ENCODE results near the gene PDE4D. TPM values are rescaled to one million over a fixed set of nuclear protein-coding genes. Genes with fewer than 3 reads are reported as not detected.

PDE4D gene
- polyA plus RNA-seq, 3 donors, result 1.3 to 22.7 (median 11.0) TPM

- WGBS, 3 donors, result 60 to 85% (median 64%) methylated on average over 6 of the region's 6 CpGs
- H3K27ac ChIP-seq (ENCODE audit: low read depth, low read length), result no peak overlapping the region
Measured at GRCh38 chr5:59537961-59538749, 355.4 kb downstream of the PDE4D start.

GRCh38 chr5:59536875-59537274 lies 356.7 kb downstream of the PDE4D start:
- 71 to 94% (median 90%) methylated on average over 2 of the region's 2 CpGs for WGBS, 3 donors
- no peak overlapping the region for H3K27ac ChIP-seq (ENCODE audit: low read depth, low read length)

- WGBS, 3 donors, result 85 to 90% (median 87%) methylated on average over 2 of the region's 2 CpGs
- H3K27ac ChIP-seq (ENCODE audit: low read depth, low read length), result no peak overlapping the region
Measured at GRCh38 chr5:59535561-59535960, 358.0 kb downstream of the PDE4D start.

- H3K27ac ChIP-seq (ENCODE audit: low read depth, low read length), result no peak overlapping the region
Measured at GRCh38 chr5:59533730-59534108, 359.8 kb downstream of the PDE4D start.

GRCh38 chr5:59532979-59533729 lies 360.4 kb downstream of the PDE4D start:
- no peak overlapping the region for H3K27ac ChIP-seq (ENCODE audit: low read depth, low read length)
- WGBS, 3 donors, result 97 to 100% (median 100%) methylated on average over 1 of the region's 1 CpG

GRCh38 chr5:59529239-59529638 lies 364.3 kb downstream of the PDE4D start:
- 91 to 100% (median 95%) methylated on average over 1 of the region's 1 CpG for WGBS, 3 donors
- no peak overlapping the region for H3K27ac ChIP-seq (ENCODE audit: low read depth, low read length)

GRCh38 chr5:59528202-59528862 lies 365.2 kb downstream of the PDE4D start:
- WGBS, 3 donors, result 30 to 68% (median 45%) methylated on average over 2 of the region's 2 CpGs
- H3K27ac ChIP-seq (ENCODE audit: low read depth, low read length), result no peak overlapping the region

GRCh38 chr5:59525957-59526356 lies 367.6 kb downstream of the PDE4D start:
- WGBS, 3 donors, result 79 to 82% (median 80%) methylated on average over 1 of the region's 1 CpG
- H3K27ac ChIP-seq (ENCODE audit: low read depth, low read length), result no peak overlapping the region

- H3K27ac ChIP-seq (ENCODE audit: low read depth, low read length), result no peak overlapping the region
- WGBS, 3 donors, result 78 to 93% (median 84%) methylated on average over 3 of the region's 3 CpGs
Measured at GRCh38 chr5:59525311-59525710, 368.2 kb downstream of the PDE4D start.

GRCh38 chr5:59522201-59522831 lies 371.2 kb downstream of the PDE4D start:
- no peak overlapping the region for H3K27ac ChIP-seq (ENCODE audit: low read depth, low read length)
- 67 to 90% (median 72%) methylated on average over 3 of the region's 3 CpGs for WGBS, 3 donors

GRCh38 chr5:59521476-59521875 lies 372.1 kb downstream of the PDE4D start:
- no peak overlapping the region for H3K27ac ChIP-seq (ENCODE audit: low read depth, low read length)

GRCh38 chr5:59519338-59519737 lies 374.2 kb downstream of the PDE4D start:
- 90 to 99% (median 97%) methylated on average over 5 of the region's 5 CpGs for WGBS, 3 donors
- H3K27ac ChIP-seq (ENCODE audit: low read depth, low read length), result no peak overlapping the region

- 63 to 68% (median 67%) methylated on average over 3 of the region's 3 CpGs for WGBS, 3 donors
- H3K27ac ChIP-seq (ENCODE audit: low read depth, low read length), result no peak overlapping the region
Measured at GRCh38 chr5:59517926-59518585, 375.5 kb downstream of the PDE4D start.

GRCh38 chr5:59516161-59516560 lies 377.4 kb downstream of the PDE4D start:
- no peak overlapping the region for H3K27ac ChIP-seq (ENCODE audit: low read depth, low read length)
- 76 to 85% (median 83%) methylated on average over 3 of the region's 3 CpGs for WGBS, 3 donors

GRCh38 chr5:59506285-59506877 lies 387.1 kb downstream of the PDE4D start:
- whole genome bisulfite sequencing, 3 donors, result 38 to 72% (median 69%) methylated on average over 1 of the region's 1 CpG
- no peak overlapping the region for H3K27ac ChIP-seq (ENCODE audit: low read depth, low read length)

GRCh38 chr5:59504043-59504442 lies 389.5 kb downstream of the PDE4D start:
- no peak overlapping the region for H3K27ac ChIP-seq (ENCODE audit: low read depth, low read length)

GRCh38 chr5:59503220-59503619 lies 390.3 kb downstream of the PDE4D start:
- no peak overlapping the region for H3K27ac ChIP-seq (ENCODE audit: low read depth, low read length)
- WGBS, 3 donors, result 53 to 77% (median 68%) methylated on average over 1 of the region's 1 CpG

- WGBS, 3 donors, result 71 to 76% (median 73%) methylated on average over 1 of the region's 1 CpG
- H3K27ac ChIP-seq (ENCODE audit: low read depth, low read length), result no peak overlapping the region
Measured at GRCh38 chr5:59501316-59501715, 392.2 kb downstream of the PDE4D start.

Data from adipose tissue (tissue), 3 donors.